Measurements from ENCODE around the gene NUDT5.

GRCh38 chr10:12121673-12122072 is 74.0 kb downstream of the NUDT5 start:
- TF ChIP-seq, protein P1, sequence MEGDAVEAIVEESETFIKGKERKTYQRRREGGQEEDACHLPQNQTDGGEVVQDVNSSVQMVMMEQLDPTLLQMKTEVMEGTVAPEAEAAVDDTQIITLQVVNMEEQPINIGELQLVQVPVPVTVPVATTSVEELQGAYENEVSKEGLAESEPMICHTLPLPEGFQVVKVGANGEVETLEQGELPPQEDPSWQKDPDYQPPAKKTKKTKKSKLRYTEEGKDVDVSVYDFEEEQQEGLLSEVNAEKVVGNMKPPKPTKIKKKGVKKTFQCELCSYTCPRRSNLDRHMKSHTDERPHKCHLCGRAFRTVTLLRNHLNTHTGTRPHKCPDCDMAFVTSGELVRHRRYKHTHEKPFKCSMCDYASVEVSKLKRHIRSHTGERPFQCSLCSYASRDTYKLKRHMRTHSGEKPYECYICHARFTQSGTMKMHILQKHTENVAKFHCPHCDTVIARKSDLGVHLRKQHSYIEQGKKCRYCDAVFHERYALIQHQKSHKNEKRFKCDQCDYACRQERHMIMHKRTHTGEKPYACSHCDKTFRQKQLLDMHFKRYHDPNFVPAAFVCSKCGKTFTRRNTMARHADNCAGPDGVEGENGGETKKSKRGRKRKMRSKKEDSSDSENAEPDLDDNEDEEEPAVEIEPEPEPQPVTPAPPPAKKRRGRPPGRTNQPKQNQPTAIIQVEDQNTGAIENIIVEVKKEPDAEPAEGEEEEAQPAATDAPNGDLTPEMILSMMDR (IDR thresholded peaks at IDR 0.05) = no peak
- TF ChIP-seq POLR2A (IDR thresholded peaks at IDR 0.05) = no peak

All from body of pancreas (tissue), 4 donors.